ENCODE data around the gene RENBP. TPM values are rescaled to one million over a fixed set of nuclear protein-coding genes. Genes with fewer than 3 reads are reported as not detected.

Gene RENBP
- total and polyA plus RNA-seq, 2 of the 13 experiments (the other 11 are each of a cell fraction or from before 2014, with no cell fraction given), result 1.4 to 2.6 TPM

GRCh38 chrX:153927922-153928760 lies 16.3 kb downstream of the RENBP start (continued):
- no peak for TF ChIP-seq STAT6 (CRISPR knock-in tag; IDR thresholded peaks at IDR 0.05; ENCODE audit: borderline replicate concordance)
- TF ChIP-seq EZH2 (conservative IDR thresholded peaks at IDR 0.05; ENCODE audit: low read depth, low read length), result no peak
- peak; percentile 51; the same call in 1 of the 2 replicates for TF ChIP-seq YEATS4 (CRISPR knock-in tag; IDR thresholded peaks at IDR 0.05; ENCODE audit: borderline replicate concordance)
- no peak for TF ChIP-seq DPF2 (CRISPR knock-in tag; IDR thresholded peaks at IDR 0.05; ENCODE audit: borderline replicate concordance, low read depth)
- TF ChIP-seq CBX1 (IDR thresholded peaks at IDR 0.05; ENCODE audit: low read depth), result no peak
- TF ChIP-seq ZMYM3 (CRISPR knock-in tag; IDR thresholded peaks at IDR 0.05), result no peak
- TF ChIP-seq ZNF275 (CRISPR knock-in tag; IDR thresholded peaks at IDR 0.05; ENCODE audit: borderline replicate concordance), result no peak
- TF ChIP-seq REST (IDR thresholded peaks at IDR 0.05; ENCODE audit: borderline replicate concordance in 1 of 2, low read depth in 1 of 2, low read length in 2 of 2), result no peak
- TF ChIP-seq ZKSCAN5 (CRISPR knock-in tag; IDR thresholded peaks at IDR 0.05), result no peak
- TF ChIP-seq HOXA9 (CRISPR knock-in tag; IDR thresholded peaks at IDR 0.05; ENCODE audit: borderline replicate concordance), result no peak
- no peak for TF ChIP-seq ZNF10 (CRISPR knock-in tag; IDR thresholded peaks at IDR 0.05; ENCODE audit: borderline replicate concordance, low read depth)
- TF ChIP-seq NRL (CRISPR knock-in tag; IDR thresholded peaks at IDR 0.05; ENCODE audit: borderline replicate concordance), result no peak
- no peak for TF ChIP-seq AKNA (CRISPR knock-in tag; IDR thresholded peaks at IDR 0.05; ENCODE audit: borderline replicate concordance)
- no peak for TF ChIP-seq EHMT2 (IDR thresholded peaks at IDR 0.05; ENCODE audit: borderline replicate concordance, low read depth, low read length)
- TF ChIP-seq ZNF224 (CRISPR knock-in tag; IDR thresholded peaks at IDR 0.05), result no peak

All from HepG2 (cell line).